B cell (primary cell): ENCODE data around the gene NECAB2. TPM values are rescaled to one million over a fixed set of nuclear protein-coding genes. Genes with fewer than 3 reads are reported as not detected.

Experiments
- ATAC-seq: fragments of 200-7000 bp; cut with Tn5 transposase; one replicate; pipeline ENCODE4 v1.10.0; 2021; ENCODE audit warnings: low read depth, mild to moderate bottlenecking, moderate number of reproducible peaks, moderate library complexity
- CTCF ChIA-PET: fragments of 350-600 bp; sonication (Branson Sonifier 250); formaldehyde crosslinking; loops from one replicate; lab custom pipeline; 2021; ENCODE audit warnings: antibody characterized with exemption, inconsistent platforms; lab: Charles Lee
- POLR2A ChIA-PET: fragments of 350-600 bp; sonication (Branson Sonifier 250); formaldehyde crosslinking; loops from one replicate; lab custom pipeline; 2021; ENCODE audit warnings: antibody characterized with exemption; lab: Charles Lee
- DNase-seq: peaks from one replicate; pipeline ENCODE4 v3.0.0; 2013
- H2AFZ ChIP-seq: 2 replicates; pipeline ENCODE4 v1.6.1; 2012; ENCODE audit warnings: mild to moderate bottlenecking, low read depth, low read length; ENCODE audit not compliant: insufficient read depth, poor library complexity, severe bottlenecking
- H3K27ac ChIP-seq, 2 donors: 1 replicate in 1 of 2; 2 replicates in 1 of 2; pipeline ENCODE4 v1.5.1; 2012 to 2013; ENCODE audit warnings: low read length in 2 of 2, mild to moderate bottlenecking in 2 of 2, moderate library complexity in 1 of 2
- H3K27me3 ChIP-seq, 4 experiments: fragments of 200-600 bp in 1 of 4; sonication (generic) in 1 of 4; replicated peaks in 1 of 4; 1 replicate in 2 of 4; 2 replicates in 2 of 4; pipeline versions ENCODE4 v1.6.1 to v1.7.0; 2013 to 2016; ENCODE audit warnings: low read length in 3 of 4, mild to moderate bottlenecking in 2 of 4, mixed read lengths in 1 of 4, moderate library complexity in 1 of 4; ENCODE audit not compliant: insufficient read depth in 4 of 4, control insufficient read depth in 3 of 4; ENCODE audit errors: control extremely low read depth in 1 of 4
- H3K36me3 ChIP-seq, 2 experiments: replicated peaks in 1 of 2; 1 replicate in 1 of 2; 2 replicates in 1 of 2; pipeline versions ENCODE4 v1.6.1 to v1.7.1; 2013; ENCODE audit warnings: low read length in 1 of 2; ENCODE audit not compliant: insufficient read depth in 2 of 2, control insufficient read depth in 1 of 2; ENCODE audit errors: control extremely low read depth in 1 of 2, extremely low read depth in 1 of 2
- H3K4me1 ChIP-seq, 2 donors: fragments of 200-600 bp in 1 of 2; sonication (generic) in 1 of 2; 1 replicate in 1 of 2; 2 replicates in 1 of 2; pipeline versions ENCODE4 v1.5.1 to v1.6.1; 2013 to 2017; ENCODE audit warnings: low read length in 2 of 2; ENCODE audit not compliant: control insufficient read depth in 2 of 2, insufficient read depth in 2 of 2
- H3K4me2 ChIP-seq: replicated peaks from 2 replicates; pipeline ENCODE3; 2012; ENCODE audit warnings: mild to moderate bottlenecking, low read depth, low read length; ENCODE audit not compliant: poor library complexity, severe bottlenecking
- H3K4me3 ChIP-seq, 5 experiments: fragments of 200-600 bp in 1 of 5; sonication (generic) in 1 of 5; 1 replicate in 3 of 5; 2 replicates in 2 of 5; pipeline versions ENCODE4 v1.5.1 to v1.7.0; 2011 to 2016; ENCODE audit warnings: low read length in 4 of 5, mild to moderate bottlenecking in 4 of 5, low read depth in 2 of 5, control low read depth in 1 of 5, moderate library complexity in 1 of 5; ENCODE audit not compliant: insufficient read depth in 1 of 5; ENCODE audit errors: control extremely low read depth in 1 of 5, extremely low read depth in 1 of 5
- H3K79me2 ChIP-seq: fragments of 200-600 bp; sonication (generic); one replicate; pipeline ENCODE4 v1.6.0; 2016; ENCODE audit warnings: low read length; ENCODE audit not compliant: control insufficient read depth, insufficient read depth
- H3K9ac ChIP-seq: fragments of 200-600 bp; sonication (generic); 2 replicates; pipeline ENCODE4 v1.6.1; 2017; ENCODE audit warnings: mild to moderate bottlenecking, low read length, moderate library complexity
- H3K9me3 ChIP-seq, 3 donors: one replicate each; pipeline versions ENCODE4 v1.6.1 to v1.7.1; 2013; ENCODE audit warnings: low read length in 2 of 3; ENCODE audit not compliant: control insufficient read depth in 2 of 3, insufficient read depth in 1 of 3; ENCODE audit errors: control extremely low read depth in 1 of 3
- H4K20me1 ChIP-seq: 2 replicates; pipeline ENCODE4 v1.6.0; 2012; ENCODE audit warnings: mild to moderate bottlenecking, low read length; ENCODE audit not compliant: insufficient read depth, control insufficient read depth, poor library complexity, severe bottlenecking
- H3K27ac Mint-ChIP-seq: one replicate; pipeline ENCODE4 v1.8.0; 2021; ENCODE audit warnings: mixed read lengths
- H3K27me3 Mint-ChIP-seq: one replicate; pipeline ENCODE4 v1.8.0; 2021; ENCODE audit warnings: mixed read lengths
- H3K4me1 Mint-ChIP-seq: one replicate; pipeline ENCODE4 v1.8.0; 2021; ENCODE audit warnings: mixed read lengths
- H3K4me3 Mint-ChIP-seq: one replicate; pipeline ENCODE4 v1.8.0; 2021; ENCODE audit warnings: mixed read lengths
- H3K9me3 Mint-ChIP-seq: one replicate; pipeline ENCODE4 v1.8.0; 2022; ENCODE audit warnings: mixed read lengths; ENCODE audit not compliant: insufficient read depth
- CTCF ChIP-seq: fragments of 200-600 bp; IDR thresholded peaks from one replicate; pipeline ENCODE4 v1.8.0; 2022; ENCODE audit warnings: antibody characterized with exemption, mild to moderate bottlenecking
- EZH2 ChIP-seq: IDR thresholded peaks from 2 replicates; pipeline ENCODE4 v1.6.1; 2012; ENCODE audit warnings: borderline replicate concordance, low read depth, mild to moderate bottlenecking, moderate library complexity, low read length; ENCODE audit not compliant: insufficient read depth, poor library complexity, severe bottlenecking
- WGBS: methylation state at CpG from one replicate; pipeline ENCODE4 v1.1.5; 2013; ENCODE audit warnings: missing lambda C conversion rate; ENCODE audit not compliant: insufficient coverage; 5-methylcytosine and 5-hydroxymethylcytosine counted together
- intact Hi-C: fragments of 100-400 bp; cut with micrococcal nuclease; formaldehyde crosslinking; loops from one replicate; pipeline ENCODE4 v1.10.0; 2022
- polyA plus RNA-seq: library from polyadenylated mRNA; depleted of rRNA; stranded (reverse); fragments of >200 nt; gene quantifications from 2 replicates; pipeline ENCODE4 v1.2.3, GENCODE V29; 2012
- total RNA-seq, 2 donors: library from RNA; stranded (reverse); fragments of 120-200 nt in 1 of 2; gene quantifications; 1 replicate in 1 of 2; 2 replicates in 1 of 2; pipeline versions ENCODE4 v1.2.3 to v1.2.4, GENCODE V29; 2013 to 2022

The NECAB2 gene
- total and polyA plus RNA-seq, 2 donors (not counting 1 experiment from before 2014, with no cell fraction given): not detected

GRCh38 chr16:84042308-84042878 is 74.3 kb downstream of the NECAB2 start, which contains the start of gene SLC38A8:
Gene SLC38A8, minus strand, starts transcription at chr16:84042795. Its CDS starts 638 bp downstream, at chr16:84042157.
- CTCF ChIA-PET: no interaction called here
- Histone ChIP-seq H3K27me3 (peaks cover 0 to 23% (median 3%) of the 10 kb centered on the region in 4 experiments), H3K27ac (no peak within 1 kb of the TSS), H3K9me3 (peaks cover 0 to 2% (median 0%) of the 10 kb centered on the region in 3 donors), H3K9ac (no peak within 1 kb of the TSS), H4K20me1 (no peaks in the 10 kb centered on the region), H2AFZ (no peak within 1 kb of the TSS), H3K4me1 (no peaks in the 10 kb centered on the region), H3K4me3 (no peak within 1 kb of the TSS), H3K36me3 (no peaks in the 10 kb centered on the region), H3K4me2 (no peak within 1 kb of the TSS), H3K79me2 (no peaks in the 10 kb centered on the region)
- TF ChIP-seq CTCF: no peak
- TF ChIP-seq EZH2: no peak
- POLR2A ChIA-PET: interaction anchor here (0.7 kb wide), 1 partner anchor 67 kb away, joined by 5 read pairs; no protein-coding TSS in a partner anchor
- 61% methylated on average over 7 of the region's 9 CpGs for WGBS
- DNase-seq: no peak
- H3K4me3 Mint-ChIP-seq: no peak within 1 kb of the TSS
- no peaks in the 10 kb centered on the region for H3K4me1 Mint-ChIP-seq
- intact Hi-C loops: no loop called here
- ATAC-seq: no peak
- H3K27me3 Mint-ChIP-seq: peaks cover 37% of the 10 kb centered on the region
- H3K9me3 Mint-ChIP-seq: no peaks in the 10 kb centered on the region
- H3K27ac Mint-ChIP-seq: no peak within 1 kb of the TSS

DNA sequence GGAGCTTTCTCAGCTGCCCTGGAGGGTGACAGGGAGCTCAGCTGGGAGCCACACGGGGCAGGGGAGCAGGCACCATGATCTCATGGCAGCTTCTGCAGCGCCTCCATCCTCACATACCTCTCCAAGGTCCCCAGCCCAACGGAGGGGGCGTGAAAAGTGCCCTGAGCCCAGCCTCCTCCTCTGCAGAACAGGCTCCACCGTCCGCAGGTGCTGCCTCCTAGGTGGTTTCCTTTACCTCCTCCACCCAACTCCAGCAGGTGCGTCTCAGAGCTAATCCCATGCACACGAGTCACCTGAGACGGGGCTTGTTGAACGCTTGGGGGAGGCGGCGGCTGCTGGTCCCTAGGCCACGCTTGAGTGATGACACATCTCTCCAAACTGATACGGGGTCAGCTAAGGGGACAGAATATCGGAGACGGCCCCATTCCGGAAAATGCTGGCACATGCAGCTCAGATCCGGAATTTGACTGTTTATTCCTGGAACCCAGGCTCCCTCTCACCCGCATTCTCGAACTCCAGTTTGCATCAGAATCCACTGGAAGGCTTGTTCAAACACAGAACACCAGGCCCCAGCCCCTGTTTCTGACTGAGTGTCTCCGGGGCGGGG is 74.9 kb downstream of the NECAB2 start:
- Histone ChIP-seq H3K36me3 (peaks cover 0 to under 1% of the 10 kb centered on the region in 2 experiments), H3K9me3 (peaks cover 0 to 2% (median 0%) of the 10 kb centered on the region in 3 donors), H2AFZ (no peak overlapping the region), H3K4me1 (no peaks in the 10 kb centered on the region), H3K4me3 (no peak overlapping the region), H3K9ac (no peak overlapping the region), H4K20me1 (no peaks in the 10 kb centered on the region), H3K79me2 (no peaks in the 10 kb centered on the region), H3K27ac (no peak overlapping the region), H3K4me2 (no peak overlapping the region), H3K27me3 (peaks cover 0 to 23% (median 3%) of the 10 kb centered on the region in 4 experiments)
- TF ChIP-seq EZH2: no peak
- Mint-ChIP-seq H3K27me3 (peaks cover 37% of the 10 kb centered on the region), H3K9me3 (no peaks in the 10 kb centered on the region), H3K4me1 (no peaks in the 10 kb centered on the region), H3K27ac (no peak overlapping the region), H3K4me3 (no peak overlapping the region)
- ChIA-PET CTCF (no interaction called here), POLR2A (no interaction called here)
- DNase-seq (no peak), ATAC-seq (no peak)
- 65% methylated on average over 22 of the region's 22 CpGs for WGBS
- intact Hi-C loops: no loop called here
